HG03575 (cell line): ENCODE results near the gene PCGF6.
"Not testable (repeated sequence)": the region's sequence is repeated elsewhere in the genome, so short reads cannot be mapped to it uniquely, and the experiment has no call there.

Experiments
- ATAC-seq: cut with Tn5 transposase; IDR thresholded peaks from one replicate; pipeline ENCODE4 v1.9.1; 2021; ENCODE audit not compliant: unreplicated experiment, insufficient number of reproducible peaks, low FRiP score; ENCODE audit errors: extremely low read depth

PCGF6 gene

DNA sequence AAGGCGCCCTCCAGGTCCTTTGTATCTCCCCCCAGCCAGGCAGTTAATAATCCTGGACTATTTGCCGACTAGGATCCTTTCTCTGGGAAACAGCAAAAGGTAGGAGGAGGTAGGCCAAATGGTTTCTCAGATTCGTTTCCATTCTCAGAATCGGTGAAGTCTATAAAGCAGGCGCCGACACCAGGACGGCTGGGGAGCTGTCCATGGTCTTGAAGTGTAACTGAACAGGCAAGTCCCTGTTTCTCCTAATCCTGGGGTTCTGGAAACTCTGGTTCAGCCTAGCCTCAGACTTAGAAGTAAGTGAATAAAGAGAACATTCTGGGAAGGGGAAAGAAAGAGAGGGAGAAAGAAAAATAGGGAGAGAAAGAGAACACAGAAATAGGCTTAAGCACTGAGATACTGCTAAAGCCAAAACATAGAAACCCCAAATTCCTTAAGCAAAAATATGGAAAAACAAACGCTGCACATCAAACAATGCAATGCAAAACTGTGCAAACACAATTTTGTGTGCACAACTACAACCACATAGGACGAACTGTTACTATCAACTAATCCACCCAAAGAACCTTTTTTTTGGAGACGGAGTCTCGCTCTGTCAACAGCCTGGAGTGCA, 85.1 kb downstream of the PCGF6 start:
- ATAC-seq: no peak

GRCh38 chr10:103262229-103262628, 88.7 kb downstream of the PCGF6 start:
- no peak for ATAC-seq

GRCh38 chr10:103259989-103260388, 91.0 kb downstream of the PCGF6 start:
- no peak for ATAC-seq

- not testable (repeated sequence) for ATAC-seq
These were observed 92.0 kb downstream of the PCGF6 start for GRCh38 chr10:103258928-103259327.

DNA sequence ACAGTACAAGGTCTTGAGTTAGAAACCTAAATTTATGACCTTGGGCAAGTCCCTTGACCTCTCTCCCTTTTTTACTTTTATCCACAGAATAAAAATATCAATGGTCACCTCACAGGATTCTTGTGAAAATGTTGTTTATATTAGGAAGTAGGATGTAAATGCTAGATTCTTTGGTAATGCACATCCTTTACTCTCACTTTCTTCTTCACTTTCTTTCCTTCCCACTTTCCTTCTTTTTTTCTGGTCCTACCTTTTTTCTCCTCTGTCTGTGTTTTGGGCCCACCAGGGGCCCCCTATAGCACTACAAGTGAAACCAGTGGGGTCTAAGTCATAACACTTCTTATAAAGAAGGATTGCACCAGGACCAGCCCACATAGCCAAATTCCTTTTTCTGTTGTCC, 93.1 kb downstream of the PCGF6 start:
- ATAC-seq: no peak

DNA sequence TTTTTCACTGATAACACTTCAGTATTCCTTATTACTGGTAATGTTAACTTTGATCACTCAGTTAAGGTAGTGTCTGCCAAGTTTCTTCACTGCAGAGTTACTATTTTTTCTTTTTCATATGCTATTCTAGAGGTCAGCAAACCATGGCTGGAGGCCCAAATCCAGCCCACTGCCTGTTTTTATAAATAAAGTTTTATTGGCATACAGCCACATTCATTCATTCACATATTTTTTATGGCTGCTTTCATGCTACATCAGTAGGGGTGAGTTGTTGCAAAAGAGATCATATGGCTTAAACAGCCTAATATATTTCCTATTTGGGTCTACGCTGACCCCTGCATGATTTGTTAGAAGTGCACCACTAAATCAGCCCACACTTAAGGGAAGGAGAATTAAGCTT, 94.3 kb downstream of the PCGF6 start:
- ATAC-seq: no peak

- ATAC-seq: no peak
These were observed 96.2 kb downstream of the PCGF6 start for GRCh38 chr10:103254538-103255325.

DNA sequence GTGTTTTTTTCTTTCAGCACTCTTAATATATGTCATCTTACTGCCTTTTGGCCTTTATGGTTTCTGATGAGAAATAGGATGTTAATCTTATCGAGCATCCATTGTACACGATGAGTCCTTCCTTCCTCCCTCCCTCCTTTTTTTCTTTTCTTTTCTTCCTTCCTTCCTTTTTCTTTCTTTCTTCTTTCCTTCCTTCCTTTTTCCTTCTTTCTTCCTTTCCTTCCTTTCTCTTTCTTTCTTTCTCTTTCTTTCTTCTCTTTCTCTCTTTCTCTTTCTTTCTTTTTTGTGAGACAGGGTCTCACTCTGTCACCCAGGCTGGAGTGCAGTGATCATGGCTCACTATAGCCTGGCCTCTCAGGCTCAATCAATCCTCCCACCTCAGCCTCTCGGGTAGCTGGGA, 96.8 kb downstream of the PCGF6 start:
- no peak for ATAC-seq
